T47D (cell line): Measurements from ENCODE around the gene MPPED1.

ENCODE experiments used
- DNase-seq, 2 experiments: peaks; one replicate each; pipeline versions ENCODE4 v3.0.0 to v3.0.0-alpha.2; 2011 to 2012; ENCODE audit warnings: low read depth in 1 of 2, low spot score in 1 of 2
- JUND ChIP-seq: IDR thresholded peaks from 2 replicates; pipeline ENCODE4 v1.6.1; 2012; ENCODE audit warnings: low read depth
- in situ Hi-C: cut with HindIII; loops from 2 replicates; pipeline ENCODE4 v1.10.0; 2016; ENCODE audit warnings: low sequenced_read_pairs, low pct_unique_long_range_greater_than_20kb

MPPED1 gene

GRCh38 chr22:43532301-43533155 lies 120.7 kb downstream of the MPPED1 start:
- in situ Hi-C loops = no loop called here
- DNase-seq = no peak
- TF ChIP-seq JUND = no peak

GRCh38 chr22:43533156-43533530 lies 121.3 kb downstream of the MPPED1 start:
- no peak for DNase-seq
- TF ChIP-seq JUND = no peak
- in situ Hi-C loops = no loop called here

- no peak for DNase-seq
- TF ChIP-seq JUND = no peak
- in situ Hi-C loops = no loop called here
These were observed 122.0 kb downstream of the MPPED1 start for GRCh38 chr22:43533656-43534428.

GRCh38 chr22:43534916-43535315 lies 123.1 kb downstream of the MPPED1 start:
- no peak for DNase-seq
- in situ Hi-C loops = no loop called here
- no peak for TF ChIP-seq JUND

- DNase-seq = no peak
- in situ Hi-C loops = no loop called here
These were observed 123.5 kb downstream of the MPPED1 start for GRCh38 chr22:43535336-43535735.

GRCh38 chr22:43535741-43536140 lies 123.9 kb downstream of the MPPED1 start:
- no peak for TF ChIP-seq JUND
- no peak for DNase-seq
- in situ Hi-C loops = no loop called here

More at GRCh38 chr22:43535336-43535735, 123.5 kb downstream of the MPPED1 start:
- no peak for TF ChIP-seq JUND

GRCh38 chr22:43537019-43537585 lies 125.3 kb downstream of the MPPED1 start:
- in situ Hi-C loops = no loop called here

GRCh38 chr22:43539572-43540528 lies 128.0 kb downstream of the MPPED1 start:
- in situ Hi-C loops = no loop called here
- no peak for TF ChIP-seq JUND
- DNase-seq = no peak

More at GRCh38 chr22:43537019-43537585, 125.3 kb downstream of the MPPED1 start:
- peak; percentile 11 to 22 for DNase-seq
- no peak for TF ChIP-seq JUND

GRCh38 chr22:43540529-43540923 lies 128.7 kb downstream of the MPPED1 start:
- in situ Hi-C loops = no loop called here
- no peak for DNase-seq
- no peak for TF ChIP-seq JUND

- TF ChIP-seq JUND = no peak
- in situ Hi-C loops = no loop called here
These were observed 129.2 kb downstream of the MPPED1 start for GRCh38 chr22:43541022-43541421.

GRCh38 chr22:43541462-43542407 lies 129.9 kb downstream of the MPPED1 start:
- DNase-seq = no peak
- in situ Hi-C loops = no loop called here
- TF ChIP-seq JUND = no peak

More at GRCh38 chr22:43541022-43541421, 129.2 kb downstream of the MPPED1 start:
- no peak for DNase-seq
